ENCODE results near the gene SLC38A10. TPM values are rescaled to one million over a fixed set of nuclear protein-coding genes. Genes with fewer than 3 reads are reported as not detected.

SLC38A10 gene
- total RNA-seq, 4 donors from 2014 or later = 126 to 206 (median 169) TPM

GRCh38 chr17:81218991-81219390 is 76.1 kb downstream of the SLC38A10 start:
- H3K4me1 ChIP-seq = peaks cover 0 to 19% (median 12%) of the 10 kb centered on the region in 4 donors
- H3K9me3 ChIP-seq = no peaks in the 10 kb centered on the region
- no peak overlapping the region for H3K4me3 ChIP-seq
- H3K27ac ChIP-seq = no peak overlapping the region
- H3K36me3 ChIP-seq = no peaks in the 10 kb centered on the region
- DNase-seq = no peak
- H3K27me3 ChIP-seq = no peaks in the 10 kb centered on the region
- TF ChIP-seq POLR2A (IDR thresholded peaks at IDR 0.05) = no peak
- TF ChIP-seq, protein P1, sequence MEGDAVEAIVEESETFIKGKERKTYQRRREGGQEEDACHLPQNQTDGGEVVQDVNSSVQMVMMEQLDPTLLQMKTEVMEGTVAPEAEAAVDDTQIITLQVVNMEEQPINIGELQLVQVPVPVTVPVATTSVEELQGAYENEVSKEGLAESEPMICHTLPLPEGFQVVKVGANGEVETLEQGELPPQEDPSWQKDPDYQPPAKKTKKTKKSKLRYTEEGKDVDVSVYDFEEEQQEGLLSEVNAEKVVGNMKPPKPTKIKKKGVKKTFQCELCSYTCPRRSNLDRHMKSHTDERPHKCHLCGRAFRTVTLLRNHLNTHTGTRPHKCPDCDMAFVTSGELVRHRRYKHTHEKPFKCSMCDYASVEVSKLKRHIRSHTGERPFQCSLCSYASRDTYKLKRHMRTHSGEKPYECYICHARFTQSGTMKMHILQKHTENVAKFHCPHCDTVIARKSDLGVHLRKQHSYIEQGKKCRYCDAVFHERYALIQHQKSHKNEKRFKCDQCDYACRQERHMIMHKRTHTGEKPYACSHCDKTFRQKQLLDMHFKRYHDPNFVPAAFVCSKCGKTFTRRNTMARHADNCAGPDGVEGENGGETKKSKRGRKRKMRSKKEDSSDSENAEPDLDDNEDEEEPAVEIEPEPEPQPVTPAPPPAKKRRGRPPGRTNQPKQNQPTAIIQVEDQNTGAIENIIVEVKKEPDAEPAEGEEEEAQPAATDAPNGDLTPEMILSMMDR (IDR thresholded peaks at IDR 0.05) = no peak

GRCh38 chr17:81218459-81218858 is 76.6 kb downstream of the SLC38A10 start:
- no peak for DNase-seq
- no peak overlapping the region for H3K4me3 ChIP-seq
- H3K27ac ChIP-seq = no peak overlapping the region
- H3K36me3 ChIP-seq = no peaks in the 10 kb centered on the region
- H3K27me3 ChIP-seq = no peaks in the 10 kb centered on the region
- TF ChIP-seq POLR2A (IDR thresholded peaks at IDR 0.05) = no peak
- TF ChIP-seq, protein P1 (IDR thresholded peaks at IDR 0.05) = no peak
- H3K9me3 ChIP-seq = no peaks in the 10 kb centered on the region
- H3K4me1 ChIP-seq = peaks cover 0 to 14% (median 10%) of the 10 kb centered on the region in 4 donors

GRCh38 chr17:81217491-81217890 is 77.6 kb downstream of the SLC38A10 start:
- no peaks in the 10 kb centered on the region for H3K36me3 ChIP-seq
- TF ChIP-seq, protein P1 (IDR thresholded peaks at IDR 0.05) = no peak
- no peak for TF ChIP-seq POLR2A (IDR thresholded peaks at IDR 0.05)
- H3K27ac ChIP-seq = no peak overlapping the region
- H3K27me3 ChIP-seq = no peaks in the 10 kb centered on the region
- no peak for DNase-seq
- H3K9me3 ChIP-seq = no peaks in the 10 kb centered on the region
- H3K4me1 ChIP-seq = peaks cover 0 to 11% (median 10%) of the 10 kb centered on the region in 4 donors
- H3K4me3 ChIP-seq = no peak overlapping the region

DNA sequence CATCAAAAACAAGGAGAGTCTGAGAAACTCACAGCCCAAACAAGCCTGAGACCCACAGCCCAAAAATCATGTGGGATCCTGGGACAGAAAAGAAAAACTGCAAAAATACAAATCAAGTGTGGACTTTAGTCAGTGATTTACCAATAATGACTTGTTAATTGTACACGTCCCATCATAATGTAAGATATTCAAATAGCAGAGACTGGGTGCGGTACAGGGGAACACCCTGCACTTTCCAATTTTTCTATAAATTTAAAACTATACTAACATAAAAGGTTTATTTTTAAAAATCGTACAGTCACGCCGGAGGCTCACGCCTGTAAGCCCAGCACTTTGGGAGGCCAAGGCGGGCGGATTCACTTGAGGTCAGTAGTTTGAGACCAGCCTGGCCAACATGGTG is 81.1 kb downstream of the SLC38A10 start:
- no peak for DNase-seq
- Histone ChIP-seq H3K27ac (no peak overlapping the region), H3K27me3 (no peaks in the 10 kb centered on the region)

DNA sequence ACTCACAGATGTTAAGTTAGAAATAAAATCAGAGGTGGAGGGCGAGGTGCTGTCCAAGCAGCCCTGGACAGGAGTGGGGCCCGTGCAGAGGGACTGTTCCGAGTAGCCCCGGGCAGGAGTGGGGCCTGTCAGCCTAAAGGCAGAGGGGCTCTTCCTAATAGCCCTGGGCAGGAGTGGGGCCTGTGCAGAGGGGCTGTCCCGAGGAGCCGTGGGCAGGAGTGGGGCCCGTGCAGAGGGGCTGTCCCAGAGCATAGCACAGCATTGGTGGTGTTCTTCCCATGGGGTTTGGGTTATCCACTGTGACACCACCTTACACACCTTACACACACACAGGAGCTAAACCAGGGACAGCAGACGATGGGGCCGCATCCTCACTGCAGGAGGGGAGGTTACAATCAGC is 82.7 kb downstream of the SLC38A10 start:
- TF ChIP-seq POLR2A (IDR thresholded peaks at IDR 0.05) = no peak
- TF ChIP-seq, protein P1 (IDR thresholded peaks at IDR 0.05) = no peak
- no peaks in the 10 kb centered on the region for H3K4me1 ChIP-seq
- no peak for DNase-seq
- no peak overlapping the region for H3K27ac ChIP-seq
- no peak overlapping the region for H3K4me3 ChIP-seq
- H3K9me3 ChIP-seq = no peaks in the 10 kb centered on the region
- H3K27me3 ChIP-seq = no peaks in the 10 kb centered on the region
- H3K36me3 ChIP-seq = no peaks in the 10 kb centered on the region

More for the DNA sequence above, 81.1 kb downstream of the SLC38A10 start:
- Histone ChIP-seq H3K4me3 (no peak overlapping the region), H3K36me3 (no peaks in the 10 kb centered on the region), H3K4me1 (no peaks in the 10 kb centered on the region), H3K9me3 (no peaks in the 10 kb centered on the region)
- no peak for TF ChIP-seq POLR2A (IDR thresholded peaks at IDR 0.05)
- TF ChIP-seq, protein P1 (IDR thresholded peaks at IDR 0.05) = no peak

DNA sequence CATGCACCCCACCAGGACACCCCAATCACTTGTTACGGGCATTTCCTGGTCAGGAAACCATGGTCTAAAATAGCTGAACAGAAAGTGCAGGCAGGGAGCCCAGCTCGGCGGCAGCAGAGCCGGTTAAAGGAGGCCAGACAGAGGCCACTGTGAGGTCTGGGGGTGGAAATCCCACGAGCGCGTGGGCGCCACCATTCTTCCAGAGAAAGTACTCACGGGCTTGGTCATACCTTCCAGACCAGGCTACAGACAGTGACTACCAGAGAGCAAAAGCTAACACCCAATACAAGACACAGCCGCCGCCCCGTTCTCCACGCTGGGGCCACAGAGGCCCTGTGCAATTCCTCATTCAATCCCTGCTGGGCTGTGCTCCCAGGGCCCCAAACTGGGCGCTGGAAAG is 84.2 kb downstream of the SLC38A10 start:
- Histone ChIP-seq H3K9me3 (no peaks in the 10 kb centered on the region), H3K27me3 (no peaks in the 10 kb centered on the region), H3K36me3 (no peaks in the 10 kb centered on the region), H3K4me3 (no peak overlapping the region), H3K4me1 (no peaks in the 10 kb centered on the region), H3K27ac (no peak overlapping the region)
- TF ChIP-seq POLR2A (IDR thresholded peaks at IDR 0.05) = no peak
- TF ChIP-seq, protein P1 (IDR thresholded peaks at IDR 0.05) = no peak
- DNase-seq = no peak
